HEK293 (cell line): Measurements from ENCODE around the gene ACSS1.

Experiments
- BCL11A ChIP-seq: fragments of 450-650 bp; formaldehyde crosslinking; IDR thresholded peaks from 2 replicates; pipeline ENCODE4 v1.5.1; 2016; ENCODE audit warnings: low read depth, missing biosample characterization, missing genetic modification characterization
- TRIM28 ChIP-seq: IDR thresholded peaks from 2 replicates; pipeline ENCODE4 v1.6.1; 2011; ENCODE audit warnings: low read length, control low read depth, borderline replicate concordance
- ZBTB1 ChIP-seq: fragments of 450-650 bp; formaldehyde crosslinking; IDR thresholded peaks from 2 replicates; pipeline ENCODE4 v1.5.1; 2016; ENCODE audit warnings: missing biosample characterization, missing genetic modification characterization
- ZEB2 ChIP-seq: fragments of 450-650 bp; formaldehyde crosslinking; IDR thresholded peaks from 2 replicates; pipeline ENCODE4 v1.5.1; 2016; ENCODE audit warnings: missing biosample characterization, missing genetic modification characterization
- ZNF211 ChIP-seq: fragments of 450-650 bp; formaldehyde crosslinking; IDR thresholded peaks from 2 replicates; pipeline ENCODE4 v1.5.1; 2016; ENCODE audit warnings: low read depth, missing biosample characterization, missing genetic modification characterization
- ZNF610 ChIP-seq: fragments of 450-650 bp; formaldehyde crosslinking; IDR thresholded peaks from 2 replicates; pipeline ENCODE4 v1.5.1; 2016; ENCODE audit warnings: missing biosample characterization, missing genetic modification characterization, borderline replicate concordance
- TF ChIP-seq, protein P1 (sequence below): fragments of 450-650 bp; formaldehyde crosslinking; IDR thresholded peaks from 2 replicates; pipeline ENCODE4 v1.5.1; 2016; ENCODE audit warnings: missing biosample characterization, missing genetic modification characterization

DNA sequence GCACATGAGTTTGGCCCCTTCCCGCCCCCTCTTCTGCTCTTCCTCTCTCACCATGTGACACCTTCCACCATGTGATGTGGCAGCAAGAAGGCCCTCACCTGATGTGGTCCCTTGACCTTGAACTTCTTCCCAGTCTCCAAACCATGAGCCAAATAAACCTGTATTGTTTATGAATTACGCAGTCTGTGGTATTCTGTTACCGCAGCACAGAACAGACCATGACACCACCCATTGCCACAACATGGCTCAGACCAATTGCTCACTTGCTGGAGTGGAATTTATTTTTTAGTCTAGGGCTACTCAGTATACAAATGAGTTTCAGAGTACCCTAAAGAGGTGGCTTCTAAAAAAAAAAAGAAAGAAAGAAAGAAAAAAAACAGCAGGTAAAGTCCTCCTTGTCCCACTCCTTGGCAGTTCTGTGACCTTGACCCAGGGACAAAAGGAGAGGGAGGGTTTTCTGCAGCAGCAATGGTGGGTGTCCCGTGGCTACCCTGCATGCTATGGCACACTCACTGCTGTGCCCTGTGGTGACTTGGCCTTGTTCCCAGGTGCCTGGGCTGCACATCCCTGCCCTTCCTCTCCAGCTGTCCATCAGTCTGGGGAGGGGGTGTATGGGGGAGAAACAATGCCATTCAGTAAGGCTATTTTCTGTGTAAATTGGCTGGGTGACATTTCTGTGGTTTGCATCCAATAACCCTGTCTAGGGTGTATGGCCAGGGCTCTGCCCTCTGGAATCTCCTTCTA lies 29.4 kb upstream of the ACSS1 start:
- TF ChIP-seq ZEB2 (tag by site-specific recombination) (no peak), ZNF211 (tag by site-specific recombination) (no peak), ZBTB1 (tag by site-specific recombination) (no peak), BCL11A (no peak), TRIM28 (no peak), ZNF610 (tag by site-specific recombination) (no peak)
- TF ChIP-seq, protein P1, sequence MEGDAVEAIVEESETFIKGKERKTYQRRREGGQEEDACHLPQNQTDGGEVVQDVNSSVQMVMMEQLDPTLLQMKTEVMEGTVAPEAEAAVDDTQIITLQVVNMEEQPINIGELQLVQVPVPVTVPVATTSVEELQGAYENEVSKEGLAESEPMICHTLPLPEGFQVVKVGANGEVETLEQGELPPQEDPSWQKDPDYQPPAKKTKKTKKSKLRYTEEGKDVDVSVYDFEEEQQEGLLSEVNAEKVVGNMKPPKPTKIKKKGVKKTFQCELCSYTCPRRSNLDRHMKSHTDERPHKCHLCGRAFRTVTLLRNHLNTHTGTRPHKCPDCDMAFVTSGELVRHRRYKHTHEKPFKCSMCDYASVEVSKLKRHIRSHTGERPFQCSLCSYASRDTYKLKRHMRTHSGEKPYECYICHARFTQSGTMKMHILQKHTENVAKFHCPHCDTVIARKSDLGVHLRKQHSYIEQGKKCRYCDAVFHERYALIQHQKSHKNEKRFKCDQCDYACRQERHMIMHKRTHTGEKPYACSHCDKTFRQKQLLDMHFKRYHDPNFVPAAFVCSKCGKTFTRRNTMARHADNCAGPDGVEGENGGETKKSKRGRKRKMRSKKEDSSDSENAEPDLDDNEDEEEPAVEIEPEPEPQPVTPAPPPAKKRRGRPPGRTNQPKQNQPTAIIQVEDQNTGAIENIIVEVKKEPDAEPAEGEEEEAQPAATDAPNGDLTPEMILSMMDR (tag by site-specific recombination), result no peak
